CD4-positive, alpha-beta T cell treated with Interleukin-15 for 4 hours (primary cell): ENCODE data around the gene SH3PXD2A.

Experiments
- DNase-seq: peaks from one replicate; pipeline ENCODE4 v3.0.0-alpha.2; 2020; ENCODE audit warnings: low spot score

SH3PXD2A gene

GRCh38 chr10:103706762-103707161 lies 148.6 kb downstream of the SH3PXD2A start:
- no peak for DNase-seq

DNA sequence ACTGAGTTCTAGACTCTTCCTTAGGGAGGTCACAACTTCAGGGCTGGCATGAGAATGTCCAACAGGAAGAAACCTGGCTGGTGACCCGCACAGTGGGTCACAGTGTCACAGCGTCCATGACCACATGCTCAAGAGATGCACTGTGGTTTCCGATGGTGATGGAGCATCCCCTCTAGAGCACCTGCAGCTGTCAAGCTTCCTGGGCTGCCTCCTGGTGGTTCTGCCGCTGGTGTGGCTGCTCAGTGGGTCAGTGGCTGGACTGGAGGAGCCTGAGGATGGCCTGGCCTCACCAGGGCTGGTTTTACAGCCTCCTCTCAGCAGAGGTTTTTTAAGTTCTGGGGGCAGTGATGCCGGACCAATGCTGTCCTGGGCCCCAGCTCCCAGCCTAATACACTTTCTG lies 149.3 kb downstream of the SH3PXD2A start:
- DNase-seq = no peak

GRCh38 chr10:103703941-103704919 lies 151.1 kb downstream of the SH3PXD2A start:
- DNase-seq = no peak

- no peak for DNase-seq
Observed at GRCh38 chr10:103701380-103702222, 153.8 kb downstream of the SH3PXD2A start.

DNA sequence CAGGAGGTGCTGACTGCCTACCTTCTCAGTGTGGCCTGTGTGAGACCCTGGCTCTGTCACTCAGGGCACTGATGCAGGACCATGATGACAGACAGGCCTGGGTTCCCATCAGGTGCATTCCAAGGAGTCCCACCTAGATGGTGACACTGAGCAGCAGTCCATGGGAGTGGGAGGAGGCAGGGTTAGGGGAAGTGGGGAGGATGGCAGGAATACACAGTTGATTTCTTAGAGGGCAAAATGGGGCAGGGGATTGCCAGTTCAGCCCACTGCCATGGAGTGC lies 155.0 kb downstream of the SH3PXD2A start:
- no peak for DNase-seq

DNA sequence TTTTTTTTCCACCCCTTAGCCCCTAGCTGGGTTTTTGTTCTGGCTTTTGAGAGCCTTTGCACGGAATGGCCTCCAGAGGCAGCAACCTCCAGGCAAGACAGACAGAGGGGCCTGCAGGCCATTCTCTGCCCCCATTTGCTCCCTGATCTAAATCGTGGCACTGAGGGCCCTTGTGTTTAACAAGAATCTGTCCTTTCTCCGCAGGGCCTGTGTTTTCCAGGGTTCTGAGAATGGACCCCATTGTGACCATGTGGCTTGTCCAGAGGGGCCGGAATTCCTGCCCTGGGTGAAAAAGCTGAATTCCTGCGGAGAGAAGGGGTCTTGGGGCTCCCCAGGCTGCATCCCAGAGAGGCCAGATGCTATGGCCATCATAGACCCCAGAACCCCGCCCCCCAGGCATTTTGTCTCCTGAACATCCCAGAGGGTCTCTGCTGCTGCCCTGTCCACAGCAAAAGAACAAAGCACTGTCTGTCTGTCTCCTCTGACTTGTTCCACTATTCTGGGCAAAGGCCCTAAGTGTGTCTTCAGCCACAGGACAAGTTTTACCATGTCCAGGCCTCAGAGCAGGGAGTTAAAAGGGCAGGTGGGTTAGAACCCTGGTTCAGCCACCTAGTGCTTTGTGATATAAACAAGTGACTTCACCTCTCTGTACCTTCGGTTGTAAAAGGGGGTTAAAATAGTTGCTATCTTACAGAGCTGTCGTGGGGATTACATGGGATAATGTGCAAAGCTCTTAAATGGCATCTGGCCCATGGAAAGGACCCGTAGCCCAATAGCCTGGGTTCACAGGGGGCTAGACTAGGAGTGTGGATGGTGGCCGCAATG lies 155.6 kb downstream of the SH3PXD2A start:
- no peak for DNase-seq

GRCh38 chr10:103698266-103698665 lies 157.1 kb downstream of the SH3PXD2A start:
- DNase-seq = no peak

DNA sequence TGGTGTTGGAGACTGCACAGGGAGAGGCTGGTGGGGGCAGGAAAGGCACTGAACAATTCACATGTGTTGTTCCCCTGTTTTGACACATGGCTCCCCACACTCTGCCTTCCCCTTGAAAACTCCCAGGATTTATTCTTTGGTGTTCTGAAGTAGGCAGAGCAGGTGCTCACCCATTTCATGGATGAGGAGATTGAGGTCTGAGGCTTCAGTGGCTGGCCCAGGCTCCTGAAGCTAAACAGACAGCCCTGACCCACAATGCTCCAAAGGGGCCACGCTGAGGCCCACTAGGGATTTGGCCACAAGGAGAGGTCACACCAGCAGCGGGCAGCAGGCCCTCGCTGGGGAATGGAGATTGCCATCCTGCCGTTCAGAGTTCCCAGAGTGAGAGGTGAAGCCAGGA lies 157.6 kb downstream of the SH3PXD2A start:
- DNase-seq = no peak

GRCh38 chr10:103696411-103697145 lies 158.8 kb downstream of the SH3PXD2A start:
- peak; percentile 82 for DNase-seq

DNA sequence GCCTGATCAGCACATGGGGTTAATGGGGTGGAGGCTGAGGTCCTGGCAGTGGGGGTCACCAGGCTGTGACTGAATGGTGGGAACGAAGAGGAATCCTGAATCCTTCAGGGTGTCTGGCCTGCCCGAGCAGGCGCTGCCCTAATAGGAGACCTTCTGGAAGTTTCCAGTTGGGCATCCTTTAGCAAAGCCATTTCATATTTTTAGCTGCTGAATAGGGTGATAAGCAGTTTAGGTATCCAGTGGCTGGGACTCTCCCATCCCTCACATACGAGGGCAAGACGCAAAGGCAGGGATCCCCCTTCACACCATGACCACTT lies 159.3 kb downstream of the SH3PXD2A start:
- no peak for DNase-seq

GRCh38 chr10:103695584-103696005 lies 159.8 kb downstream of the SH3PXD2A start:
- DNase-seq = no peak

GRCh38 chr10:103693812-103694205 lies 161.6 kb downstream of the SH3PXD2A start:
- no peak for DNase-seq

DNA sequence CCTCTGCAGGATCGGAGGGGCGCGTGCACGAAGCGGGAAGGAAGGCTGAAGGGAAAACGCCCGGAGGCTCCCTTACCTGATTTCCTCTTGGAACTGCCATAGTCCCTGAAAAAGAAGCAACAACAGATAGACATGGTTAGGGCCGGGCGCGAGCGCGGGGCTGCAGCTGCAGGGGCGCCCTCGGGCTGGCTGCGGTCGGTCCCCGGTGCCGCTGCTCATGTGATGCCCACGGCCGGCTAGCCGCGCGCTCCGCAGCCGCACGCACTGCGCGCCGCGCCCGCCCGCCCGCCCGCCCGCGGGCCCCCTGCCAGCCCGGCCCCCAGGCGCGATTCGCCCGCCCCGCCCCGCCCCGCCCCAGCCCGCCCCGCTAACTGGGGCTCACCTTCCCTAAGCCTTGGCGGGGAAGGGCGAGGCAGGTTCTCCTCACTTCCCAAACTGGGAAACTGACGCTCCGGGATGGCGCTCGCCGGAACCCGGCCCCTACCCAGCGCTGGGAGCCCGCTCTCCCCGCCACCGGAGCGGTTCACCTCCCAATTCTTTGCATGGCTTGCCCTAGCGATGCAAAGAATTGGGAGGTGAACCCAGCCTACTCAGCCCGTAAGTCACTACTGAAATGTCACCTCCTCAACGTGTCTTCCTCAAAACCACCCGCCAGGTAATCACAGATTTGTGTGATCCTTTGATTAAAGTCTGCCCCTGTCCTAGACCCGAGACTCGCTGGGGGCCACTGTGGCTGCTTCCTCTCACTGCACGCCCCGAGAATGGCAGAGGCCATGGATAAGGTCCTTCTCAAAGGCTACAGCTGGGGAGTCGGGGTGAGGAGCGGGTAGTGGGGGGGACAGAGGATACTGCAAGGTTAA lies 162.2 kb downstream of the SH3PXD2A start:
- peak; percentile 35 for DNase-seq

DNA sequence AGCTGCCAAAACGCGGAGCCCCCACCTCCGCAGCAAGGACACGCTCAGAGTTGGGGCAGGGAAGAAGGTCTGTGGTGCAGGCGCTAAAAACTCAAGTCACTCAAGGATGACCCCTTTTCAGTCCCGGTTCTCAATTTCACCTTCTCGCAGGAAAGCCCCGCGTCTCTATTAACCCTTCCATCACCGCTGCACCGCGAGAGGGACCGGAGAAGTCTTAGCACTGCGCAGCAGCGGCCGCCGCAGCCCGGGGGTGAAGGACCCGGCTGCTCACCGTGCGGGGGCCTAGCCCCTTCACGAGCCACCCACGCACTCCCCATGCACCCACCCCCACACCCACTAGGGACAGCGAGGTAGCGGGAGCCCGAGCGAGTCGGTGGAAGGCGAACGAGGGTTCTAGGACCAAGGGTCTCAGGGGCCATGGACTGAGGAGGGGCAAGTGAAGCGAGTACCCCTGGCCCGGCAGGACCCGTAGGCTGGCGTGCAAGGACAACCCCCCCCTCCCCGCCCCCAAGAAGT lies 162.9 kb downstream of the SH3PXD2A start:
- no peak for DNase-seq

DNA sequence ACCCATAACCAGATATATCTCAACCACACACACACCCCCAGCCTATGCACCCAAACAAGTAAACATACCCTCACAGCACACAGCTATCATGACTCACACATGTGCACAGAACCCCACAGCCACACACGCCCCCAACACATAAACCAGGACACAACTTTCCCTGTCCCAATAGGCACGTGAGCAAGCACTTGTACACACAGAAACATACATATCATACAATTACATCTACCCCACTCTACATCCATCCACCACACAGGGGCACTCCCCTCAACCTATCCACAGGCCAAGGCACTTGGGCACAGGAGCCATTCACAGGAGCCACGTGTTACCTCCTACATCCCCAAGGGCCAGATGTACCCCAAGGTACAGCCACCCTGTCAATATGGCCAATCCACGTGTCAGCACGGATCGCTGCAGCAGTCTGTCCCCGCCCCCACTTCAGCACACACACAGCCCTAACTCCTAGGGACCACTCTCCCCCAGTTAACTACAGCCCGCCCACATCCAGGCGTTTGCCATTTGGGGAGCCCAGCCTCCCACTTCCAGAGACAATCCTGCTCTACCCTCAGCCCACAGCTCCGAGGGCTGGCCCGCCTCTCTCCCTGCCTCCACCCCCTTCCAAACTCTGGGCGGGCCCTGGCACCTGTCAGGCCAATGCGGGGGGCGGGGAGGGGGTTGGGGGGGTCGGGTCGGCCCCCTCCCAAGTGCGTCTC lies 163.5 kb downstream of the SH3PXD2A start:
- DNase-seq = peak; percentile 24

GRCh38 chr10:103691267-103691666 lies 164.1 kb downstream of the SH3PXD2A start:
- no peak for DNase-seq

DNA sequence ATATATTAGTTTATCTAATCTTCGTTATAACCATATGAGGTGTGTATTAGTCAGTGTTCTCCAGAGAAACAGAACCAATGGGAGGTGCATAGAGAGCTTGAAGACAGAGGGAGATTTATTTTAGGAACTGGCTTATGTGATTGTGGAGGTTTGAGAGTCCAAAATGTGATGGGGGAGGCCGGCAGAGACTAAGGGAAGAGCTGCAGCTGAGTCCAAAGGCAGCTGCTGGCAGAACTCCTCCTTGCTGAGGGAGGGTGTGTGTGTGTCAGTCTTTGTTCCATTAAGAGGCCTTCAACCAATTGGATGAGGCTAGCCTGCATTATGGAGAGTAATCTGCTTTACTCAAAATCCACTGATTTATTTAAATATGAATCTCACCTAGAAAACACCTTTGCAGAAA lies 165.1 kb downstream of the SH3PXD2A start:
- DNase-seq = no peak

GRCh38 chr10:103688491-103688890 lies 166.9 kb downstream of the SH3PXD2A start:
- DNase-seq = no peak

DNA sequence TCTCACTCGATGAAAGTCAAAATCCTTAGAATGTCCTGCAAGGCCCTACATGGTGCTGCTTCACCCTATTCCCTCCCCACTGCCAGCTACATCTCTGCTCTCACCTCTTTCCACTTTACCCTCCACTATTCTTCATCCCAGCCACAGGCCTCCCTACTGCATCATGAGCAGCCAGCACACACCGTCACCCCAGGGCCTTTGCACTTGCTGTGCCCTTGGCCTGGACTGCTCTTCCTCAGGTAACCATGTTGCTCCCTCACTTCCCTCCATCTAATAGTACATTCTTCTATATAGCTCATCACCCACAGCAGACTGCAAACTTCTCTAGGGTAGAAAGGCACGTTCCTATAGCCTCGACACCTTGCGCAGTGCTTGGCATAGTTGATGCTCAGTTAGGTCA lies 167.7 kb downstream of the SH3PXD2A start:
- no peak for DNase-seq

GRCh38 chr10:103687172-103687571 lies 168.2 kb downstream of the SH3PXD2A start:
- DNase-seq = no peak
